Measurements from ENCODE around the gene CTSS. TPM values are rescaled to one million over a fixed set of nuclear protein-coding genes. Genes with fewer than 3 reads are reported as not detected.

CTSS gene
- total and polyA plus RNA-seq, 2 donors (not counting 1 experiment from before 2014, with no cell fraction given), result 106 to 221 TPM

GRCh38 chr1:150805899-150806298 lies 40.3 kb upstream of the CTSS start:
- WGBS (ENCODE audit: insufficient coverage), result 100% methylated on average over 1 of the region's 4 CpGs
- no peaks in the 10 kb centered on the region for H3K9me3 Mint-ChIP-seq (ENCODE audit: insufficient read depth)
- no peak overlapping the region for H3K27ac Mint-ChIP-seq
- Histone ChIP-seq H3K27ac (ENCODE audit: low read length in 2 of 2) (no peak overlapping the region), H3K4me3 (ENCODE audit: control extremely low read depth in 1 of 5, extremely low read depth in 1 of 5, insufficient read depth in 1 of 5, low read depth in 2 of 5, low read length in 4 of 5) (no peak overlapping the region), H3K4me2 (replicated peaks; ENCODE audit: low read depth, low read length, poor library complexity, severe bottlenecking) (no peak overlapping the region), H3K9me3 (ENCODE audit: control extremely low read depth in 1 of 3, control insufficient read depth in 2 of 3, insufficient read depth in 1 of 3, low read length in 2 of 3) (no peaks in the 10 kb centered on the region), H3K9ac (ENCODE audit: low read length) (no peak overlapping the region), H3K4me1 (ENCODE audit: control insufficient read depth in 2 of 2, insufficient read depth in 2 of 2, low read length in 2 of 2) (peaks cover 0 to 5% of the 10 kb centered on the region in 2 donors), H4K20me1 (ENCODE audit: control insufficient read depth, insufficient read depth, low read length, poor library complexity, severe bottlenecking) (no peaks in the 10 kb centered on the region), H3K79me2 (ENCODE audit: control insufficient read depth, insufficient read depth, low read length) (no peaks in the 10 kb centered on the region), H3K27me3 (replicated peaks in 1 of 4; ENCODE audit: control extremely low read depth in 1 of 4, control insufficient read depth in 3 of 4, insufficient read depth in 4 of 4, low read length in 3 of 4) (no peaks in the 10 kb centered on the region), H2AFZ (ENCODE audit: insufficient read depth, low read depth, low read length, poor library complexity, severe bottlenecking) (no peak overlapping the region), H3K36me3 (replicated peaks in 1 of 2; ENCODE audit: control extremely low read depth in 1 of 2, control insufficient read depth in 1 of 2, extremely low read depth in 1 of 2, insufficient read depth in 2 of 2, low read length in 1 of 2) (peaks cover 0 to 6% of the 10 kb centered on the region in 2 experiments)
- intact Hi-C loops (cut with micrococcal nuclease), result no loop called here
- peaks cover 11% of the 10 kb centered on the region for H3K4me1 Mint-ChIP-seq
- TF ChIP-seq EZH2 (IDR thresholded peaks at IDR 0.05; ENCODE audit: borderline replicate concordance, insufficient read depth, low read depth, low read length, poor library complexity, severe bottlenecking), result no peak
- TF ChIP-seq CTCF (IDR thresholded peaks at IDR 0.05), result no peak
- ChIA-PET POLR2A (no interaction called here), CTCF (interaction anchor here (0.5 to 1.0 kb wide), 2 partner anchors 173 to 294 kb away, joined by 3 read pairs; no protein-coding TSS in a partner anchor)
- H3K27me3 Mint-ChIP-seq, result no peaks in the 10 kb centered on the region
- ATAC-seq (ENCODE audit: low read depth) (no peak), DNase-seq (no peak)
- no peak overlapping the region for H3K4me3 Mint-ChIP-seq

- peaks cover 11% of the 10 kb centered on the region for H3K4me1 Mint-ChIP-seq
- H3K79me2 ChIP-seq (ENCODE audit: control insufficient read depth, insufficient read depth, low read length), result no peaks in the 10 kb centered on the region
- no peaks in the 10 kb centered on the region for H3K9me3 Mint-ChIP-seq (ENCODE audit: insufficient read depth)
- no peak overlapping the region for H3K9ac ChIP-seq (ENCODE audit: low read length)
- POLR2A ChIA-PET, result interaction anchor here (1.1 kb wide), 2 partner anchors 54 to 176 kb away, joined by 3 read pairs; partner anchors contain the start of gene ENSA
- DNase-seq (no peak), ATAC-seq (ENCODE audit: low read depth) (no peak)
- TF ChIP-seq CTCF (IDR thresholded peaks at IDR 0.05), result no peak
- TF ChIP-seq EZH2 (IDR thresholded peaks at IDR 0.05; ENCODE audit: borderline replicate concordance, insufficient read depth, low read depth, low read length, poor library complexity, severe bottlenecking), result no peak
- no peak overlapping the region for H3K27ac Mint-ChIP-seq
- H3K9me3 ChIP-seq (ENCODE audit: control extremely low read depth in 1 of 3, control insufficient read depth in 2 of 3, insufficient read depth in 1 of 3, low read length in 2 of 3), result no peaks in the 10 kb centered on the region
- H3K36me3 ChIP-seq (replicated peaks in 1 of 2; ENCODE audit: control extremely low read depth in 1 of 2, control insufficient read depth in 1 of 2, extremely low read depth in 1 of 2, insufficient read depth in 2 of 2, low read length in 1 of 2), result no peaks in the 10 kb centered on the region
- H3K4me3 Mint-ChIP-seq, result no peak overlapping the region
- 100% methylated on average over 2 of the region's 3 CpGs for WGBS (ENCODE audit: insufficient coverage)
- peaks cover 0 to 5% of the 10 kb centered on the region in 2 donors for H3K4me1 ChIP-seq (ENCODE audit: control insufficient read depth in 2 of 2, insufficient read depth in 2 of 2, low read length in 2 of 2)
- H3K4me2 ChIP-seq (replicated peaks; ENCODE audit: low read depth, low read length, poor library complexity, severe bottlenecking), result no peak overlapping the region
- CTCF ChIA-PET, result interaction anchor here (0.6 to 1.4 kb wide), 2 partner anchors 46 to 118 kb away, joined by 4 read pairs; no protein-coding TSS in a partner anchor
- H4K20me1 ChIP-seq (ENCODE audit: control insufficient read depth, insufficient read depth, low read length, poor library complexity, severe bottlenecking), result no peaks in the 10 kb centered on the region
- no peak overlapping the region for H3K27ac ChIP-seq (ENCODE audit: low read length in 2 of 2)
- intact Hi-C loops (cut with micrococcal nuclease), result no loop called here
- no peaks in the 10 kb centered on the region for H3K27me3 Mint-ChIP-seq
- no peaks in the 10 kb centered on the region for H3K27me3 ChIP-seq (replicated peaks in 1 of 4; ENCODE audit: control extremely low read depth in 1 of 4, control insufficient read depth in 3 of 4, insufficient read depth in 4 of 4, low read length in 3 of 4)
- H3K4me3 ChIP-seq (ENCODE audit: control extremely low read depth in 1 of 5, extremely low read depth in 1 of 5, insufficient read depth in 1 of 5, low read depth in 2 of 5, low read length in 4 of 5), result no peak overlapping the region
- no peak overlapping the region for H2AFZ ChIP-seq (ENCODE audit: insufficient read depth, low read depth, low read length, poor library complexity, severe bottlenecking)
Measured at GRCh38 chr1:150804671-150805070, 39.1 kb upstream of the CTSS start.

All from B cell (primary cell).